Measurements from ENCODE around the gene ARFGAP3. TPM values are rescaled to one million over a fixed set of nuclear protein-coding genes. Genes with fewer than 3 reads are reported as not detected.

ARFGAP3 gene
- total RNA-seq, 1 experiment from 2014 or later, result 15.0 TPM

DNA sequence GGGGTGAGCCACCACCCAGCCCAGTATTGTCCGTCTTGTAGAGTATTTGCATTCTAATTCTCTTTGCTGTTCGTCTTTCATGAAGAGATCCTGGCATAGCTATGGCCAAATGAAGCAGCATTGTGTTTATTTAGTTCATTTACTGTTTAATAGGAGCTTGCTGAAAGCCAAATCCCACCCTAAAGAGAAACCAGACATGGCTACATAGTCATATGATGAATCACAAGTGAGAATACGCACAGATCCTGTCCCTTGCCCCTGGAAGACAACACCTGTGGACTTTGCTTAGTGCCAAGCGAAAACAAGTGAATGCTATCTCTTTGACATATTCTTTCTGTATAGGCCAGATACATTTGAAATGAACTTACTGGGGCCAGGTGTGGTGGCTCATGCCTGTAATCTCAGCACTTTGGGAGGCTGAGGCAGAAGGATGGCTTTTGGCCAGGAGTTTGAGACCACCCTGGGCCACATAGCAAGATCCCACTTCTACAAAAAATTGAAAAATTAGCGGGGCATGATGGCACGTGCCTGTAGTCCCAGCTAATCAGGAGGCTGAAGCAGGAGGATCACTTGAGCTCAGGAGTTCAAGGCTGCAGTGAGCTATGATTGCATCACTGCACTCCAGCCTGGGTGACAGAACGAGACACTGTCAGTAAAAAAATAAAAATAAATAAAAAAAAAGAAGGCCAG is 5.1 kb upstream of the ARFGAP3 start:
- no peak overlapping the region for H3K56ac ChIP-seq (ENCODE audit: insufficient read length, low read depth, low read length)
- no peak overlapping the region for H2AK5ac ChIP-seq (ENCODE audit: insufficient read length, low read length)
- H3K27me3 ChIP-seq (ENCODE audit: insufficient read depth, low read length), result peaks cover 3% of the 10 kb centered on the region; the same call in 1 of the 2 replicates
- H4K8ac ChIP-seq (replicated peaks; ENCODE audit: insufficient read length, low read depth, low read length), result no peak overlapping the region
- no peak overlapping the region for H3K27ac ChIP-seq (ENCODE audit: insufficient read length, low read depth, low read length)
- no peak overlapping the region for H2BK5ac ChIP-seq (ENCODE audit: insufficient read length, low read length)
- no peaks in the 10 kb centered on the region for H3K23me2 ChIP-seq (ENCODE audit: insufficient read length, low read depth, low read length, poor library complexity, severe bottlenecking)
- no peak overlapping the region for H3K23ac ChIP-seq (ENCODE audit: insufficient read length, low read depth, low read length)
- TF ChIP-seq, protein P1, sequence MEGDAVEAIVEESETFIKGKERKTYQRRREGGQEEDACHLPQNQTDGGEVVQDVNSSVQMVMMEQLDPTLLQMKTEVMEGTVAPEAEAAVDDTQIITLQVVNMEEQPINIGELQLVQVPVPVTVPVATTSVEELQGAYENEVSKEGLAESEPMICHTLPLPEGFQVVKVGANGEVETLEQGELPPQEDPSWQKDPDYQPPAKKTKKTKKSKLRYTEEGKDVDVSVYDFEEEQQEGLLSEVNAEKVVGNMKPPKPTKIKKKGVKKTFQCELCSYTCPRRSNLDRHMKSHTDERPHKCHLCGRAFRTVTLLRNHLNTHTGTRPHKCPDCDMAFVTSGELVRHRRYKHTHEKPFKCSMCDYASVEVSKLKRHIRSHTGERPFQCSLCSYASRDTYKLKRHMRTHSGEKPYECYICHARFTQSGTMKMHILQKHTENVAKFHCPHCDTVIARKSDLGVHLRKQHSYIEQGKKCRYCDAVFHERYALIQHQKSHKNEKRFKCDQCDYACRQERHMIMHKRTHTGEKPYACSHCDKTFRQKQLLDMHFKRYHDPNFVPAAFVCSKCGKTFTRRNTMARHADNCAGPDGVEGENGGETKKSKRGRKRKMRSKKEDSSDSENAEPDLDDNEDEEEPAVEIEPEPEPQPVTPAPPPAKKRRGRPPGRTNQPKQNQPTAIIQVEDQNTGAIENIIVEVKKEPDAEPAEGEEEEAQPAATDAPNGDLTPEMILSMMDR (conservative IDR thresholded peaks at IDR 0.05), result no peak
- H2BK20ac ChIP-seq (ENCODE audit: low read depth, low read length, poor library complexity, severe bottlenecking), result no peak overlapping the region
- no peak overlapping the region for H2BK15ac ChIP-seq (ENCODE audit: low read depth, low read length)
- DNase-seq, result no peak
- Mint-ChIP-seq H3K27ac (no peak overlapping the region), H3K4me3 (no peak overlapping the region), H3K36me3 (ENCODE audit: insufficient read depth in 1 of 3, low read depth in 3 of 3) (no peaks in the 10 kb centered on the region), H3K4me1 (peaks cover 0 to 8% of the 10 kb centered on the region in 2 experiments; a peak in 2 of 4 replicates), H3K9me3 (no peaks in the 10 kb centered on the region; a peak in 1 of 5 replicates), H3K27me3 (ENCODE audit: low read depth) (peaks cover 22% of the 10 kb centered on the region)
- H4K91ac ChIP-seq (ENCODE audit: insufficient read length, low read depth, low read length), result no peak overlapping the region
- no peak overlapping the region for H2AFZ ChIP-seq (ENCODE audit: low read length)
- no peak overlapping the region for H2BK120ac ChIP-seq (ENCODE audit: low read depth, low read length, poor library complexity, severe bottlenecking)
- H2BK12ac ChIP-seq (ENCODE audit: insufficient read length, low read depth, low read length), result no peak overlapping the region
- H4K5ac ChIP-seq (ENCODE audit: insufficient read length, low read depth, low read length), result no peak overlapping the region
- no peak overlapping the region for H3T11ph ChIP-seq (ENCODE audit: low read length)
- H3K4me2 ChIP-seq (ENCODE audit: insufficient read depth, insufficient read length, low read length), result no peak overlapping the region
- no peak overlapping the region for H3K14ac ChIP-seq (ENCODE audit: insufficient read depth, low read length)
- no peaks in the 10 kb centered on the region for H4K20me1 ChIP-seq (ENCODE audit: control insufficient read depth, insufficient read depth, insufficient read length)
- H3K4me1 ChIP-seq (ENCODE audit: insufficient read depth, low read length), result no peaks in the 10 kb centered on the region
- no peaks in the 10 kb centered on the region for H3K9me3 ChIP-seq (ENCODE audit: control insufficient read depth, low read depth, low read length)
- WGBS (ENCODE audit: extremely low coverage, insufficient read length, low lambda C conversion rate), result no CpG with 5 or more reads among the region's 7 CpGs
- no peak overlapping the region for H3K9ac ChIP-seq (ENCODE audit: extremely low read depth, insufficient read length, low read length)
- H3K79me2 ChIP-seq (ENCODE audit: insufficient read depth, low read length), result no peaks in the 10 kb centered on the region
- no peaks in the 10 kb centered on the region for H3K79me1 ChIP-seq (ENCODE audit: insufficient read depth, low read depth, low read length, poor library complexity, severe bottlenecking)
- no peak overlapping the region for H3K18ac ChIP-seq (ENCODE audit: insufficient read length, low read depth, low read length)
- no peak overlapping the region for H3K4ac ChIP-seq (ENCODE audit: low read depth, low read length)

All from H9 (cell line).